Naive thymus-derived CD8-positive, alpha-beta T cell (primary cell): ENCODE measurements around the gene C1orf210. TPM values are rescaled to one million over a fixed set of nuclear protein-coding genes. Genes with fewer than 3 reads are reported as not detected.

Experiments used
- ATAC-seq, 2 donors: fragments of 150-1000 bp; cut with Tn5 transposase in 1 of 2; sonication (Bioruptor Pico), chemical (Tn5 transposase) in 1 of 2; 1 replicate in 1 of 2; 2 replicates in 1 of 2; pipeline ENCODE4 v1.10.0; 2021; ENCODE audit warnings: mild to moderate bottlenecking in 2 of 2, moderate library complexity in 2 of 2
- POLR2A ChIA-PET: fragments of 350-600 bp; sonication (Branson Sonifier 250); formaldehyde crosslinking; loops from one replicate; lab custom pipeline; 2021; ENCODE audit warnings: antibody characterized with exemption; lab: Charles Lee
- DNase-seq, 10 donors: peaks; one replicate each; pipeline versions ENCODE4 v3.0.0 to v3.0.0-alpha.2; 2020 to 2022
- H3K27ac Mint-ChIP-seq, 10 donors: one replicate each; pipeline ENCODE4 v1.8.0; 2020 to 2022; ENCODE audit warnings: mild to moderate bottlenecking in 10 of 10, mixed read lengths in 10 of 10, moderate library complexity in 4 of 10, inconsistent platforms in 1 of 10
- H3K27me3 Mint-ChIP-seq, 5 donors: one replicate each; pipeline ENCODE4 v1.8.0; 2021 to 2022; ENCODE audit warnings: mixed read lengths in 5 of 5
- H3K36me3 Mint-ChIP-seq, 3 donors: one replicate each; pipeline ENCODE4 v1.8.0; 2020 to 2022; ENCODE audit warnings: mixed read lengths in 3 of 3, mild to moderate bottlenecking in 2 of 3, inconsistent platforms in 1 of 3
- H3K4me1 Mint-ChIP-seq, 4 donors: one replicate each; pipeline ENCODE4 v1.8.0; 2021 to 2022; ENCODE audit warnings: mixed read lengths in 4 of 4
- H3K4me3 Mint-ChIP-seq, 10 donors: one replicate each; pipeline ENCODE4 v1.8.0; 2020 to 2022; ENCODE audit warnings: mild to moderate bottlenecking in 10 of 10, mixed read lengths in 10 of 10, moderate library complexity in 6 of 10, inconsistent platforms in 1 of 10
- H3K9me3 Mint-ChIP-seq, 9 donors: one replicate each; pipeline ENCODE4 v1.8.0; 2020 to 2022; ENCODE audit warnings: mixed read lengths in 9 of 9, mild to moderate bottlenecking in 3 of 9, inconsistent platforms in 1 of 9, moderate library complexity in 1 of 9
- polyA plus RNA-seq, 3 donors: library from polyadenylated mRNA; unstranded; fragments of 300-500 nt; fragmentation: Illumina TruSeq; gene quantifications; one replicate each; pipeline ENCODE4 v1.2.3, GENCODE V29; 2021
- total RNA-seq, 8 experiments: library from RNA in 2 of 8; stranded (reverse) in 2 of 8; gene quantifications; one replicate each; pipeline ENCODE4 v1.2.3 and lab custom pipeline; 2021 to 2026

Gene C1orf210
- total and polyA plus RNA-seq, 5 experiments from 2014 or later: 0.13 TPM; not detected in 4

DNA sequence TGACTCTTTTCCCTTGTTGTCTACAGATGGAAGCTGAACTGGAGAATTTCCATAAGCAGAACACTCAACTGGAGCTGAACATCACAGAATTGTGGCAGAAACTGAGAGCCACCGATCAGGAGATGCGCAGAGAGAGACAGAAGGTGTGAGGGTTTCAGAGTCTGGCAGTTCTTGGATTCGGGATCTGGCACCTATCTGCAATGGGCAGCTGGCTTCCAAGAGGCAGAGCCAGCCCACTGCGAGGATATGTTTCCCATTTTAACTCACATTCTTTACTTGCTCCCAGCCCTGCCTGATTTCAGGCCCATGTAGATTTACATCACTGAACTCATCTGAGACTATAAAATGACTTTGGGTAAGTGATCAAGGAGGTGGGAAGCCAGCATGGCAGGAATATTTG is 52.9 kb downstream of the C1orf210 start:
- ATAC-seq (no peak), DNase-seq (no peak)
- no peaks in the 10 kb centered on the region for H3K9me3 Mint-ChIP-seq
- no peak overlapping the region for H3K4me3 Mint-ChIP-seq
- POLR2A ChIA-PET: no interaction called here
- H3K27ac Mint-ChIP-seq: no peak overlapping the region
- no peaks in the 10 kb centered on the region for H3K36me3 Mint-ChIP-seq
- H3K27me3 Mint-ChIP-seq: peaks cover 1 to 11% (median 5%) of the 10 kb centered on the region in 5 donors
- H3K4me1 Mint-ChIP-seq: no peaks in the 10 kb centered on the region

DNA sequence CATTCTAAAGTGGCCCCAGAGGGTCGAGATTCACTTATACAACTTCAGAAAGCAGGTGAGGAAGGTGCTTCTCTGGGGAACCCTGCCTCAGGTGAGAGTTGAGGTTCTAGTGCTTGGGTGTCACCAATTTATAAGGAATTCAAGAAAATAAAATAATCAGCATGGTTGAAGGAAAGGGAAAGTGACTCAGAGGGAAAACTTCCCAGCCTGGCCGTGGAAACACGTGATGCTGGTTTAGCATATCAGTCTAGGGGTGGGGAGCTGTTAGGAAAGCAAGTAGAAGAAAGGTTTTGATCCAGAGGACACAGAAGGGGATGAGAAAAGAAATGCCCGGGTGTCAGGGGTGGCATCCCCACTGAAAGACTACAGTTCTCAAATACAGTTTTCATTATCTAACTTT is 53.3 kb downstream of the C1orf210 start:
- Mint-ChIP-seq H3K4me3 (no peak overlapping the region), H3K27me3 (peaks cover 1 to 11% (median 7%) of the 10 kb centered on the region in 5 donors), H3K27ac (no peak overlapping the region), H3K9me3 (no peaks in the 10 kb centered on the region), H3K36me3 (no peaks in the 10 kb centered on the region), H3K4me1 (peaks cover 0 to 1% (median 0%) of the 10 kb centered on the region in 4 donors)
- ATAC-seq: no peak
- DNase-seq: no peak
- POLR2A ChIA-PET: no interaction called here

Other genes with a start within 250 kb of the C1orf210 start
- 10 to 100 TPM; 27.3 to 30.4 TPM for gene EBNA1BP2, start 113.3 kb downstream of the C1orf210 start, total RNA-seq
- 10 to 100 TPM; 50.9 to 57.4 (median 54.9) TPM for gene EBNA1BP2, start 113.3 kb downstream of the C1orf210 start, polyA plus RNA-seq
- gene CFAP57, start 113.3 kb downstream of the C1orf210 start, total RNA-seq: not detected
- gene CFAP57, start 113.3 kb downstream of the C1orf210 start, polyA plus RNA-seq: under 1 TPM in 1 of 3 donors, not detected in 2; 0.04 TPM
- gene TMEM125, start 15.6 kb downstream of the C1orf210 start, total RNA-seq: not detected
- gene TMEM125, start 15.6 kb downstream of the C1orf210 start, polyA plus RNA-seq: under 1 TPM in 2 of 3 donors, not detected in 1; 0.23 to 0.33 TPM
- gene TIE1, start 15.4 kb upstream of the C1orf210 start, total RNA-seq: not detected
- not detected for gene TIE1, start 15.4 kb upstream of the C1orf210 start, polyA plus RNA-seq
- not detected for gene MPL, start 52.2 kb upstream of the C1orf210 start, total RNA-seq
- gene MPL, start 52.2 kb upstream of the C1orf210 start, polyA plus RNA-seq: not detected
- under 1 TPM; 0.39 to 0.77 TPM for gene CDC20, start 73.4 kb upstream of the C1orf210 start, total RNA-seq
- gene CDC20, start 73.4 kb upstream of the C1orf210 start, polyA plus RNA-seq: under 1 TPM in 1 of 3 donors, not detected in 2; 0.59 TPM
- 10 to 100 TPM; 30.3 to 30.8 TPM for gene ELOVL1, start 82.4 kb upstream of the C1orf210 start, total RNA-seq
- gene ELOVL1, start 82.4 kb upstream of the C1orf210 start, polyA plus RNA-seq: 10 to 100 TPM; 39.8 to 49.4 (median 45.4) TPM
- gene MED8, start 104.2 kb upstream of the C1orf210 start, total RNA-seq: 10 to 100 TPM; 28.5 to 29.8 TPM
- 10 to 100 TPM; 16.8 to 34.7 (median 30.6) TPM for gene MED8, start 104.2 kb upstream of the C1orf210 start, polyA plus RNA-seq
- 100 to 1,000 TPM; 133 to 138 TPM for gene SZT2, start 104.3 kb upstream of the C1orf210 start, total RNA-seq
- gene SZT2, start 104.3 kb upstream of the C1orf210 start, polyA plus RNA-seq: 1 to 10 TPM; 2.1 to 7.9 (median 4.9) TPM
- gene HYI, start 168.3 kb upstream of the C1orf210 start, total RNA-seq: 10 to 100 TPM; 17.5 to 18.9 TPM
- gene HYI, start 168.3 kb upstream of the C1orf210 start, polyA plus RNA-seq: 1 to 10 TPM; 2.4 to 4.8 (median 2.7) TPM
- gene PTPRF, start 245.3 kb upstream of the C1orf210 start, total RNA-seq: under 1 TPM in 1 of 2 experiments, not detected in 1; 0.08 TPM
- gene PTPRF, start 245.3 kb upstream of the C1orf210 start, polyA plus RNA-seq: not detected